HG03064 (cell line): ENCODE results near the gene SSTR3.

ENCODE experiments used
- ATAC-seq: cut with Tn5 transposase; IDR thresholded peaks from one replicate; pipeline ENCODE4 v1.9.1; 2021; ENCODE audit warnings: low read depth; ENCODE audit not compliant: unreplicated experiment

SSTR3 gene

GRCh38 chr22:37198258-37199102 lies 13.8 kb downstream of the SSTR3 start:
- ATAC-seq, result no peak

- no peak for ATAC-seq
Observed at GRCh38 chr22:37197451-37198257, 14.6 kb downstream of the SSTR3 start.

- no peak for ATAC-seq
Observed at GRCh38 chr22:37196539-37197450, 15.5 kb downstream of the SSTR3 start.

- ATAC-seq, result no peak
Observed at GRCh38 chr22:37195921-37196320, 16.4 kb downstream of the SSTR3 start.

GRCh38 chr22:37194750-37195149 lies 17.5 kb downstream of the SSTR3 start:
- no peak for ATAC-seq

GRCh38 chr22:37193629-37194191 lies 18.6 kb downstream of the SSTR3 start:
- ATAC-seq, result no peak

GRCh38 chr22:37192741-37193140 lies 19.5 kb downstream of the SSTR3 start:
- no peak for ATAC-seq

GRCh38 chr22:37192204-37192603 lies 20.1 kb downstream of the SSTR3 start:
- ATAC-seq, result no peak

- no peak for ATAC-seq
Observed at GRCh38 chr22:37190262-37190780, 22.0 kb downstream of the SSTR3 start.

GRCh38 chr22:37188901-37189466 lies 23.3 kb downstream of the SSTR3 start:
- ATAC-seq, result no peak

GRCh38 chr22:37187891-37188761 lies 24.2 kb downstream of the SSTR3 start, which contains the start of gene C1QTNF6:
C1QTNF6 (minus strand) TSS chr22:37188247; CDS start chr22:37188213, 34 bp downstream.
- no peak for ATAC-seq

GRCh38 chr22:37187552-37187890 lies 24.8 kb downstream of the SSTR3 start:
- no peak for ATAC-seq

- ATAC-seq, result no peak
Observed at GRCh38 chr22:37186997-37187522, 25.2 kb downstream of the SSTR3 start.

- no peak for ATAC-seq
Observed at GRCh38 chr22:37186228-37186996, 25.9 kb downstream of the SSTR3 start.

- ATAC-seq, result no peak
Observed at GRCh38 chr22:37185646-37186227, 26.5 kb downstream of the SSTR3 start.

- ATAC-seq, result no peak
Observed at GRCh38 chr22:37184816-37185541, 27.3 kb downstream of the SSTR3 start.

GRCh38 chr22:37184380-37184755 lies 27.9 kb downstream of the SSTR3 start:
- no peak for ATAC-seq
